Progenitor cell of endocrine pancreas (in vitro differentiated cells): ENCODE measurements around the gene DOCK4. TPM values are rescaled to one million over a fixed set of nuclear protein-coding genes. Genes with fewer than 3 reads are reported as not detected.

Source experiments
- DNase-seq: peaks from one replicate; pipeline ENCODE4 v3.0.0; 2021; ENCODE audit warnings: low spot score; ENCODE audit not compliant: unreplicated experiment
- H3K27ac Mint-ChIP-seq: 2 replicates; pipeline ENCODE4 v1.8.0; 2021; ENCODE audit warnings: mild to moderate bottlenecking, moderate library complexity, mixed read lengths
- H3K27me3 Mint-ChIP-seq: 2 replicates; pipeline ENCODE4 v1.8.0; 2021; ENCODE audit warnings: mixed read lengths
- H3K36me3 Mint-ChIP-seq: 2 replicates; pipeline ENCODE4 v1.8.0; 2022; ENCODE audit warnings: mixed read lengths; ENCODE audit not compliant: insufficient read depth
- H3K4me1 Mint-ChIP-seq: 2 replicates; pipeline ENCODE4 v1.8.0; 2021; ENCODE audit warnings: low read depth, mixed read lengths
- H3K4me3 Mint-ChIP-seq: 2 replicates; pipeline ENCODE4 v1.8.0; 2021; ENCODE audit warnings: low read depth, mild to moderate bottlenecking, moderate library complexity, mixed read lengths
- H3K9me3 Mint-ChIP-seq: 2 replicates; pipeline ENCODE4 v1.8.0; 2021; ENCODE audit warnings: low read depth, mixed read lengths
- CTCF ChIP-seq: fragments of 200-600 bp; sonication (generic); IDR thresholded peaks from one replicate; pipeline ENCODE4 v1.5.0; 2021; ENCODE audit warnings: antibody characterized with exemption, mild to moderate bottlenecking; ENCODE audit not compliant: unreplicated experiment
- total RNA-seq: library from RNA; stranded (reverse); gene quantifications from 2 replicates; pipeline ENCODE4 v1.2.1, GENCODE V29; 2021

The DOCK4 gene
- total RNA-seq, 1 donor from 2014 or later, result 28.8 TPM

- Mint-ChIP-seq H3K36me3 (peaks cover 6% of the 10 kb centered on the region), H3K27me3 (no peaks in the 10 kb centered on the region), H3K9me3 (peaks cover 9% of the 10 kb centered on the region), H3K4me3 (no peak overlapping the region), H3K27ac (no peak overlapping the region), H3K4me1 (peaks cover 21% of the 10 kb centered on the region)
- DNase-seq, result no peak
- no peak for TF ChIP-seq CTCF
These were observed 135.4 kb downstream of the DOCK4 start for GRCh38 chr7:112070674-112071256.

- peaks cover 21% of the 10 kb centered on the region for H3K4me1 Mint-ChIP-seq
- H3K9me3 Mint-ChIP-seq, result peaks cover 6% of the 10 kb centered on the region
- no peaks in the 10 kb centered on the region for H3K27me3 Mint-ChIP-seq
- H3K36me3 Mint-ChIP-seq, result peaks cover 5% of the 10 kb centered on the region
- DNase-seq, result no peak
- no peak overlapping the region for H3K27ac Mint-ChIP-seq
- no peak overlapping the region for H3K4me3 Mint-ChIP-seq
- TF ChIP-seq CTCF, result no peak
These were observed 136.3 kb downstream of the DOCK4 start for GRCh38 chr7:112069879-112070321.

GRCh38 chr7:112068967-112069366 is 137.2 kb downstream of the DOCK4 start:
- Mint-ChIP-seq H3K9me3 (no peaks in the 10 kb centered on the region), H3K4me1 (peaks cover 21% of the 10 kb centered on the region), H3K27ac (no peak overlapping the region), H3K36me3 (no peaks in the 10 kb centered on the region), H3K4me3 (no peak overlapping the region), H3K27me3 (no peaks in the 10 kb centered on the region)
- no peak for TF ChIP-seq CTCF
- no peak for DNase-seq

GRCh38 chr7:112067632-112068540 is 138.3 kb downstream of the DOCK4 start:
- Mint-ChIP-seq H3K9me3 (no peaks in the 10 kb centered on the region), H3K36me3 (no peaks in the 10 kb centered on the region), H3K4me1 (peaks cover 21% of the 10 kb centered on the region), H3K4me3 (no peak overlapping the region), H3K27me3 (no peaks in the 10 kb centered on the region), H3K27ac (no peak overlapping the region)
- no peak for TF ChIP-seq CTCF
- DNase-seq, result no peak

- DNase-seq, result no peak
- Mint-ChIP-seq H3K27me3 (no peaks in the 10 kb centered on the region), H3K4me1 (peaks cover 21% of the 10 kb centered on the region), H3K27ac (no peak overlapping the region), H3K36me3 (no peaks in the 10 kb centered on the region), H3K9me3 (no peaks in the 10 kb centered on the region), H3K4me3 (no peak overlapping the region)
- TF ChIP-seq CTCF, result no peak
These were observed 139.0 kb downstream of the DOCK4 start for GRCh38 chr7:112067200-112067599.
